ENCODE measurements around the gene UBE2E2.

DNA sequence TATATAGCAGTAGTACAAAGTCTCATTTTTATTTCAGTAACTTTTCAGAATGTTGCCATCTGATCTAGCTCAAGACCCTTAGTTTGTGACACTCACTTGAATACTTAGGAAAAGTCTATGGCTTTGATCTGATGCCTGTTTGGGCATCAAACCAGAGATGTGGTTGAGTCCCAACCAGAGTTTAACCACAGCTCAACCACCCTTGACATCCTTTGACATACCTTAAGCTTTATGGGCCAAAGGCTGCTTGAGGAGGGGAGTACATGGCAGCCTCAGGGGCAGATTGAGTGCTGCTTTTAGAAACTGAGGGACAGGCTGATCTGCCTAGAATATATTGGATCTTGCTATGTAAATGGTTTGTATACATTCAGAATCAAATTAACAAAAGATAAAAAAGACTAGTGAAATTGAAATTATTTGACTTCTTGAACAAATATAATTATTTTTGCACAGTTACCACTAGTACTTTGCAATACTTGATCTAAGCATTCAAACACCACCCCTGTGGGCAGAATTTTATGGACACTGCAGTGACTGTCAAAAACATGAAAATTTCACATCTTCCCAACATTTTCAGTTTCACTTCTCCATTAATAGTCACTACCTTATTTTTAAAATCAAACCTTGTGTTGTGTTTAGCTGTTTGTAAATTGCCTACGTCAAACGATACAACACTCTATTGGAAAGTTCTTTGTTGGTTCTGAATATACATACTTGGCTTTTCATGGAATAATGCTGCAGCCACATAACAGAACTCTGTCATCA is 199.8 kb downstream of the UBE2E2 start:
- TF ChIP-seq, protein P1, sequence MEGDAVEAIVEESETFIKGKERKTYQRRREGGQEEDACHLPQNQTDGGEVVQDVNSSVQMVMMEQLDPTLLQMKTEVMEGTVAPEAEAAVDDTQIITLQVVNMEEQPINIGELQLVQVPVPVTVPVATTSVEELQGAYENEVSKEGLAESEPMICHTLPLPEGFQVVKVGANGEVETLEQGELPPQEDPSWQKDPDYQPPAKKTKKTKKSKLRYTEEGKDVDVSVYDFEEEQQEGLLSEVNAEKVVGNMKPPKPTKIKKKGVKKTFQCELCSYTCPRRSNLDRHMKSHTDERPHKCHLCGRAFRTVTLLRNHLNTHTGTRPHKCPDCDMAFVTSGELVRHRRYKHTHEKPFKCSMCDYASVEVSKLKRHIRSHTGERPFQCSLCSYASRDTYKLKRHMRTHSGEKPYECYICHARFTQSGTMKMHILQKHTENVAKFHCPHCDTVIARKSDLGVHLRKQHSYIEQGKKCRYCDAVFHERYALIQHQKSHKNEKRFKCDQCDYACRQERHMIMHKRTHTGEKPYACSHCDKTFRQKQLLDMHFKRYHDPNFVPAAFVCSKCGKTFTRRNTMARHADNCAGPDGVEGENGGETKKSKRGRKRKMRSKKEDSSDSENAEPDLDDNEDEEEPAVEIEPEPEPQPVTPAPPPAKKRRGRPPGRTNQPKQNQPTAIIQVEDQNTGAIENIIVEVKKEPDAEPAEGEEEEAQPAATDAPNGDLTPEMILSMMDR (conservative IDR thresholded peaks at IDR 0.05 in 1 of 2, IDR thresholded peaks at IDR 0.05 in 1 of 2; ENCODE audit: extremely low read depth in 1 of 2, insufficient read depth in 1 of 2, low read depth in 1 of 2, low read length in 2 of 2) = no peak
- no peak for TF ChIP-seq EZH2 (IDR thresholded peaks at IDR 0.05; ENCODE audit: borderline replicate concordance, low read length)
